MCF 10A (cell line): ENCODE results near the gene PDE2A. TPM values are rescaled to one million over a fixed set of nuclear protein-coding genes. Genes with fewer than 3 reads are reported as not detected.

ENCODE experiments used
- BruUV-seq: library from RNA; stranded (reverse); fragments of 400-500 nt; replicated peaks from 2 replicates; lab custom pipeline; 2021; lab: Mats Ljungman, UMichigan
- CTCF ChIA-PET: fragments of 300-600 bp; sonication (Branson Sonifier 250); formaldehyde crosslinking; extraction: SDS; loops from one replicate; lab custom pipeline; 2021; ENCODE audit warnings: antibody characterized with exemption, inconsistent platforms; lab: Yijun Ruan, JAX
- POLR2A ChIA-PET: fragments of 300-600, 350-650 bp; sonication (Branson Sonifier 250); formaldehyde crosslinking; extraction: SDS; loops from one replicate; lab custom pipeline; 2020; ENCODE audit warnings: antibody characterized with exemption, inconsistent platforms; lab: Yijun Ruan, JAX
- DNase-seq: peaks from one replicate; pipeline ENCODE4 v3.0.0-alpha.2; 2018; ENCODE audit not compliant: unreplicated experiment
- H3K27ac Mint-ChIP-seq: one replicate; pipeline ENCODE4 v1.8.0; 2022; ENCODE audit warnings: mild to moderate bottlenecking, low read depth, mixed read lengths; ENCODE audit not compliant: unreplicated experiment
- H3K27me3 Mint-ChIP-seq: one replicate; pipeline ENCODE4 v1.8.0; 2022; ENCODE audit warnings: mixed read lengths; ENCODE audit not compliant: insufficient read depth, unreplicated experiment
- H3K36me3 Mint-ChIP-seq: one replicate; pipeline ENCODE4 v1.8.0; 2022; ENCODE audit warnings: mild to moderate bottlenecking, moderate library complexity, mixed read lengths; ENCODE audit not compliant: insufficient read depth, unreplicated experiment
- H3K4me1 Mint-ChIP-seq: one replicate; pipeline ENCODE4 v1.8.0; 2022; ENCODE audit warnings: mixed read lengths; ENCODE audit not compliant: insufficient read depth, unreplicated experiment
- H3K4me3 Mint-ChIP-seq: one replicate; pipeline ENCODE4 v1.8.0; 2022; ENCODE audit warnings: mild to moderate bottlenecking, moderate library complexity, mixed read lengths; ENCODE audit not compliant: unreplicated experiment
- H3K9me3 Mint-ChIP-seq: one replicate; pipeline ENCODE4 v1.8.0; 2022; ENCODE audit warnings: mixed read lengths; ENCODE audit not compliant: unreplicated experiment
- CTCF ChIP-seq: fragments of 200-600 bp; IDR thresholded peaks from one replicate; pipeline ENCODE4 v1.8.0; 2022; ENCODE audit warnings: antibody characterized with exemption, mild to moderate bottlenecking; ENCODE audit not compliant: unreplicated experiment
- intact Hi-C: fragments of 100-400 bp; cut with micrococcal nuclease; formaldehyde crosslinking; loops from 2 replicates; pipeline ENCODE4 v1.14.1; 2022
- total RNA-seq: library from RNA; stranded (reverse); gene quantifications from 2 replicates; pipeline ENCODE4 v1.2.3, GENCODE V29; 2022

Gene PDE2A
- total RNA-seq, 1 experiment from 2014 or later: 1.9 TPM

GRCh38 chr11:72617080-72617762, 57.0 kb downstream of the PDE2A start:
- intact Hi-C loops: no loop called here
- no peak for TF ChIP-seq CTCF
- H3K4me1 Mint-ChIP-seq: peaks cover 6% of the 10 kb centered on the region
- H3K4me3 Mint-ChIP-seq: no peak overlapping the region
- DNase-seq: no peak
- ChIA-PET CTCF (no interaction called here), POLR2A (no interaction called here)
- H3K27me3 Mint-ChIP-seq: peaks cover 83% of the 10 kb centered on the region
- no peaks in the 10 kb centered on the region for H3K36me3 Mint-ChIP-seq
- no TSS peak for BruUV-seq
- H3K9me3 Mint-ChIP-seq: no peaks in the 10 kb centered on the region
- H3K27ac Mint-ChIP-seq: no peak overlapping the region

- Mint-ChIP-seq H3K4me3 (no peak overlapping the region), H3K27ac (no peak overlapping the region), H3K36me3 (no peaks in the 10 kb centered on the region), H3K4me1 (peaks cover 6% of the 10 kb centered on the region), H3K9me3 (no peaks in the 10 kb centered on the region), H3K27me3 (peaks cover 83% of the 10 kb centered on the region)
- no peak for TF ChIP-seq CTCF
- POLR2A ChIA-PET: no interaction called here
- no TSS peak for BruUV-seq
- no peak for DNase-seq
- intact Hi-C loops: no loop called here
- CTCF ChIA-PET: interaction anchor here (0.6 kb wide), 1 partner anchor 209 kb away, joined by 5 read pairs; no protein-coding TSS in a partner anchor
These were observed 57.6 kb downstream of the PDE2A start for GRCh38 chr11:72616655-72617054.

- no peaks in the 10 kb centered on the region for H3K9me3 Mint-ChIP-seq
- no peak for TF ChIP-seq CTCF
- H3K27me3 Mint-ChIP-seq: peaks cover 94% of the 10 kb centered on the region
- DNase-seq: no peak
- H3K27ac Mint-ChIP-seq: no peak overlapping the region
- H3K4me1 Mint-ChIP-seq: peaks cover 6% of the 10 kb centered on the region
- BruUV-seq: no TSS peak
- intact Hi-C loops: no loop called here
- ChIA-PET POLR2A (interaction anchor here (0.7 kb wide), 1 partner anchor 209 kb away, joined by 3 read pairs; no protein-coding TSS in a partner anchor), CTCF (interaction anchor here (0.6 to 0.7 kb wide), 3 partner anchors 14 to 148 kb away, joined by 3 read pairs; no protein-coding TSS in a partner anchor)
- no peaks in the 10 kb centered on the region for H3K36me3 Mint-ChIP-seq
- no peak overlapping the region for H3K4me3 Mint-ChIP-seq
These were observed 58.9 kb downstream of the PDE2A start for GRCh38 chr11:72615329-72615728.

GRCh38 chr11:72614381-72614780, 59.8 kb downstream of the PDE2A start:
- Mint-ChIP-seq H3K4me3 (no peak overlapping the region), H3K27ac (no peak overlapping the region), H3K9me3 (no peaks in the 10 kb centered on the region), H3K27me3 (peaks cover 92% of the 10 kb centered on the region), H3K4me1 (peaks cover 6% of the 10 kb centered on the region), H3K36me3 (no peaks in the 10 kb centered on the region)
- no TSS peak for BruUV-seq
- POLR2A ChIA-PET: no interaction called here
- CTCF ChIA-PET: interaction anchor here (0.6 kb wide), 1 partner anchor 32 kb away, joined by 3 read pairs; no protein-coding TSS in a partner anchor
- intact Hi-C loops: no loop called here
- peak; percentile 23 for DNase-seq
- TF ChIP-seq CTCF: no peak
